HG02981 (cell line): ENCODE measurements around the gene MLANA.
"Not testable (repeated sequence)": the region's sequence is repeated elsewhere in the genome, so short reads cannot be mapped to it uniquely, and the experiment has no call there.

ENCODE experiments used
- ATAC-seq: cut with Tn5 transposase; IDR thresholded peaks from one replicate; pipeline ENCODE4 v1.9.1; 2021; ENCODE audit warnings: mild to moderate bottlenecking, moderate library complexity; ENCODE audit not compliant: unreplicated experiment

Gene MLANA

GRCh38 chr9:5869315-5870019, 21.2 kb upstream of the MLANA start:
- no peak for ATAC-seq

- ATAC-seq, result no peak
These were observed 20.7 kb upstream of the MLANA start for GRCh38 chr9:5870020-5870339.

GRCh38 chr9:5870691-5871090, 20.0 kb upstream of the MLANA start:
- ATAC-seq, result no peak

- no peak for ATAC-seq
These were observed 18.9 kb upstream of the MLANA start for GRCh38 chr9:5871785-5872184.

- ATAC-seq, result no peak
These were observed 18.2 kb upstream of the MLANA start for GRCh38 chr9:5872511-5872910.

GRCh38 chr9:5873439-5873838, 17.2 kb upstream of the MLANA start:
- no peak for ATAC-seq

DNA sequence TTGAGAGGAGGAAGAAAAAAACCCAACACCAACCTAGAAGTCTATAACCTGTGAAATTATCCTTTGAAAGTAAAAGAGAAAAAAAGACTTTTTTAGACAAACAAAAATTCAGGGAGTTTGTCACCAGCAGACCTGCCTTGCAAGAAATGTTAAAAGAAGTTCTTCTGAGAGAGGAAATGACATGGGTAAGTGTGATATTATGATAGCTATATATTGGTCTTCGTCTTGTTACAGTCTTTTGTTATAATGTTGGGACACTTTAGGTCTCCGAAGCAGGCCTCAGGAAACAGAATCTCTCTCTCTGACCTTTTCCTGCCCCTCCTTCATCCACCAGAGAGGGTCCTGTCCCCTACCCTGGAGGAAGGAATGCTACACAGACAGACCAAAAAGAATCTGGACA, 16.6 kb upstream of the MLANA start:
- ATAC-seq, result no peak

GRCh38 chr9:5876026-5876425, 14.7 kb upstream of the MLANA start:
- no peak for ATAC-seq

GRCh38 chr9:5876711-5877110, 14.0 kb upstream of the MLANA start:
- ATAC-seq, result no peak

GRCh38 chr9:5879419-5880181, 11.1 kb upstream of the MLANA start:
- no peak for ATAC-seq

DNA sequence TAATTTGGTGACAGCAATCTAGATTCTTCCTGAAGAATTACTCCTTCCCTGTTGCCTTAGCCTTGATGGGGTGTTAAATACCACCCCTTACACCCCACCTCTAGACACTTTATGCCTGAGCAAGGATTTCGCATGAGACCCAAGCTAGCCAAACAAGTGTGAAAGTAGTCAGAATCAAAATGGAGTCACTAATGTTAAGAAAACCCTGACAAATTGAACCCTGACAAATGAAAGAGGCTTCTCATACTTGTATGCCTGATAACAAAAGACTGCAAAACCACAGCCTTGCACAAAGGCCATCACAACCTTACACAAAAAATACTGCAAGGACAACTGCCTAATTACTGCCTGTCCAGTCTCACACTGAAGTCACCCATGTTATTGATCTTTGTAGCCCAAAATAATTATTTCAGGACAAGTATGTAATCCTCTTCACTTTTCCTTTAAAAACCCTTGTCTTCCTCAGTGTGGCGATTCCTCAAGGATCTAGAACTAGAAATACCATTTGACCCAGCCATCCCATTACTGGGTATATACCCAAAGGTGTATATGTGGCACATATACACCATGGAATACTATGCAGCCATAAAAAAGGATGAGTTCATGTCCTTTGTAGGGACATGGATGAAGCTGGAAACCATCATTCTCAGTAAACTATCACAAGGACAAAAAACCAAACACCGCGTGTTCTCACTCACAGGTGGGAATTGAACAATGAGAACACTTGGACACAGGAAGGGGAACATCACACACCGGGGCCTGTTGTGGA, 8.3 kb upstream of the MLANA start:
- ATAC-seq, result not testable (repeated sequence)

GRCh38 chr9:5884191-5884590, 6.5 kb upstream of the MLANA start:
- no peak for ATAC-seq

DNA sequence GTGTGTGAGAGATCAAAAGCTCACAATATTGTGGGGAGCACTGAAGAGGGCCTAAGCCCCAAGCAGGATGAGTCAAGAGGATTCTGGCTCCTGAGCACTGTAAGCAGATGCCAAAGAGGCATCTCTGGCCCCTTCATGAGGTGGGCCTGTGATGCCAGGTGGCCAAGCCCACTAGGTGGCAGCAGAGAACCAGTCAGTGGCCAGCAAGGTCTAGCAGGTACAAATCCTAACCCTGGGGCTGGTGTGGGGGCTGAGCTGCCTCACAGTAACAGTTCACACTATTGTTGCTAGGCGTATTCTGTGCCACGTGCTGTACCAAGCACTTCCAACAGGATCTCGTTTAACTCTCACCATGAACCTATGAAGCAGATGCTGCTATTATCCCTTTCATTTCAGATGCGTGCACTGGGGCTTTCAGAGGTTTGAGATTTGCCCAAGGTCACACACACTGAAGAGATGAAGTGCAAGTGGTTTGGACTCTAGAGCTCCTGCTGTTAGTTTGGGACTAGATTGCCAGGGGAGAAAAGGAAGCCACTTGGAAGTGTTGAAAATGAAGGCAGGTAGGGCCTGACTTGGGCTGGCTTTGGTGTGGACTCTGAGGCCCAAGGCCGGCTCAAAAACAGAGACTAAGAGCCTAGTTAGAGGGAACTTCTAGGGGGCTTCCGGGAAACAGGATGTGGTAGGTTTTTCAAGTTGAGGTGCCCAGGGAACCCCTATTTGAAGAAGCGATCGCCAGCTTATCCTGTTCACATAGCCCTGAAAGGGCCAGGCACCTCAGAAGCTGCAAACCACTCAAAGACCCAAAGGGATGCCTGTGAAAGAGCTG, 4.4 kb upstream of the MLANA start:
- ATAC-seq, result peak; percentile 94

DNA sequence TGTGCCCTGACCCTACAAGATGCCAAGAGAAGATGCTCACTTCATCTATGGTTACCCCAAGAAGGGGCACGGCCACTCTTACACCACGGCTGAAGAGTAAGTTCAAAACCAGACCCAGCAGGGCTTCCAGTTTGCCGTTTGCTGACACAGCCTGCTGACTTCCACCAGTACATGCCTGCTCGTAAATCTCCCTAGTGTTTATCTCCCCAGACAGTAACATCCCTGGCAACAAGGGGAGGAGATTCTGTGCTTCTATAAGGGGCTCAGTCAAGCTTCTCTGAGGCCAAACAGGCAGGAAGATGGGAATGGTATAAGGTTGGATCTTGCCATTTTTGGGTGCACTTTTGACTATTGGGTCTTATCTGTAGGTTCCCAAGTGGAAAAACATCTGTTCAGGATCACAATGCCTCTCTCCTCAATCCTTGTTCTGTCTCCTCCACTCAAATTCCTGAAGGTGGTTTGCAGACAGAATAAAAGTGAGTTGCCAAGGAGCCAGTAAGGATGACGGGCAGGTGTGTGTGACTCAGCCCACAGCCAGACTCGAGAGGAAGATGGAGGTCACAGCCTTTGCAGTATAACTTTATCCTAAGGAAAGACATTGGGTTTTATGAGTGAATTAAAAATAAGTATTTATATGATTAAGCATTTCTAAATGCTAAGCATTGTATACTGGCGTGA, 1.9 kb downstream of the MLANA start:
- no peak for ATAC-seq

DNA sequence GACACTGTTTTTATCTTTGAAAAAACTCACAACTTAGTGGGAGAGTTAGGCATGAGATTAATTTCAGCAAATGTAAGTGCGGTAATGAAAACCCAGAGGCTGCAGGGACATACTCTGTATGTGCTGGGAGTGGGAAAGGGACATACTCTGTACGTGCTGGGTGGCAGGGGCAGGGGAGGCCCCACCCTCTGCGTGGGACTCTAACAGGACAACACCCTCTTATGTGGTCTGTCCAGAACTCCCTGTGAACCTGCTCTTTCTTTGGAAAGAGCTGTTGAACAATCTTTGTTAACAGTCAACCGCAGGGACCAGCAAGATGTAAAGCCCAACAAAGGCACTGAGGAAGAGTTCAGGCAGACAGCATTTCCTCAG, 2.4 kb downstream of the MLANA start:
- no peak for ATAC-seq

DNA sequence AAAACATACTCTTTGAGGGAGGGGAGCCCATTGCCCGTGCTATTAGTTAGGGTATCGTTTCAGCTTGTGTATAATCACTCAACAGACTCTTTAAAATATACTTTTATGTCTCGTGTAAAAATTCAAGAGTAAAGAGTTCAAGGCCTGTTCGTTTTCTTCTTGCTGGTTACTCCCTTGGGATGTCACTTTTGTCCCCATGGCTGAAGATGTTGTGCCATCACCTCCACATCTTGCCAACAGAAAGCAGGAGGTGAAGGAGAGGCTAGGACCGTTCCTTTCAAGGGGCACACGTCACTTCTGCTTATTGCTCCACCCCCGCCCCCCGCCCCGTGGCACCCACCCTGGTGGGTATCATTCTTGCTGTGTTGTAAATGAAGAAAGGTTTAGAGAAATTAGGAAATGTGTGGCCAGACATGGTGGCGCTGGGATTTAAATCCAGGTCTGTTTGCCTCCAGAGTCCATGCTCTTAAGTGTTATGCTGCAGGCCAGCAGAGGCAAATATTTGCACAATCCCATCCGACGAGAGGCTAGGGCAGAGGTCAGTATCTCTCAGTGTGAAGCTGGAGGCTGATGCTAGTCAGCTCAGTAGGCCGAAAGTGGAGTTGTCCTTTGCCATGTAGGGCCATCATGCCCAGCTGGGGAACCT, 3.0 kb downstream of the MLANA start:
- no peak for ATAC-seq

DNA sequence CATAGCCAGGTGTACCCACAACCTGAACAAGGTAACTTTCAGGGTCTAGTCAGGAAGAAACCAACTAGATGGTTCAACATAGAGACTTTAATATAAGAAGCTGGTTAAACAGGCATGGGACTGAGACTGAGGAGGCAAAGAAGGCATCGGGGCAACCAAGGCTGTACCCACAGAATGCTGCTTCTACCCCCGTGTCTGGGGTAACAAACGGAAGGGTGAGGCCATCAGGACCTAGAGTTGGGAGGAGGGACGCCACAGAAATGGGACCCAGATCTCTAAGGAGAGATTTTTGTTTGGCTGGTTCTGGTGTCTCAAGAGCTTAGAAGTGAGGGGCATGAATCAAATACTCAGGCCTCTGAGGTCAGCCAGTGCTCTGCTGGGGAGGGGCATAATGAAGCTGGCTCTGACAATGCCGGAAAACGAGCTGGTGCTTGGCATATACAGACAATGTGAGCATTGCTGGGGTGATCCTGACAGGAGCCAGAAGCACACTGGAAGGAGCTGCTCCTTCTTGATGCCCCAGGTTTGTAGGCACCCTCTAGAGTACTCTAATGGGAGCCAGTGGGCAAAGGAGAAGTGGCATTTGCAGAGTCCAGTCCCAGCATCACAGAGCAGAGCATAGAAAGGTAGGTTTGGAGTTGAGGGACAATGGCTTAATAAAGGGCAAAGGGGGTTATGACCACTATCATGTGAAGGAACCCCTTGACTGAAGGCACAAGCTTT, 3.7 kb downstream of the MLANA start:
- ATAC-seq, result no peak

DNA sequence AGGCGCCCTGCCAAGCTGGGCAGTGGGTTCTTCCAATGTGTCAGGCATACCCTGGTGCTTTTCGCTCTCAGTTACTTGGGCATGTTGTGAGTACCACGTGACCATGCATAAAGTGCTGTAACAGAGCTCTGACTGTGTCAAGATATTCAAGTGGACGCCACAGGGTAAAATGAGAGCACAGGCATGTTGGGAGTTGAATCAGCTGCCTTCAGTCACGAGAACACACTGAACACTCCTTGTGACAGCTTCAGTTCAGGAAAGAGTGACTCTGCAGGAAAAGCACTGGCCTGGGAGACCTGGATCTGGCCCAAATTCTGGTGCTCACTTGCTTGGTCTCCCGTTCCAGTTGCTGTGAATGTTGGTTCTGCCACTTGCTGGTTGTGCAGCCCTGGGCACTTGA, 5.1 kb downstream of the MLANA start:
- ATAC-seq, result no peak

DNA sequence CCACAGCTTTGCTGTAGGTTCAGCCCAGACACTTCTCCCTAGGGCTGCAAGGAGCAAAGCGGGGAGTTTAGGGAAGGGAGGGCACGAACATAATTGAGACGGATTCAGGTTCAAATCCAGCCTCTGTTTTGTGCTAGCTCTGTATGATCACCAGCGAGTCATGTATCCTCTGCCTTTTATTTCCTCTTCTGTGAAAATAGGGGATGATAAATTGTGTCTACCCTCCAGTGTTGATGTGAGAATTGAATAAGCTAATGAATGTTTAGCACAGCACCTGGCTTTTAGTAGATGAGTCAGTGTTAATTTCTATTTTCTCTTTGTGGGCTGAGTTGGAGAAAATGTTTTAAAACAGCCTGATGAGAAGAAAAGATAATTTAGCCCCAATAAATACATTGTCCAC, 6.2 kb downstream of the MLANA start:
- ATAC-seq, result no peak
